ENCODE measurements around the gene PCNX2.

The PCNX2 gene

GRCh38 chr1:233315718-233316301 is 20.3 kb upstream of the PCNX2 start:
- H3K36me3 ChIP-seq (ENCODE audit: insufficient read depth, low read length), result no peaks in the 10 kb centered on the region
- no peaks in the 10 kb centered on the region for H3K4me1 ChIP-seq (ENCODE audit: insufficient read depth, low read length)
- H3K4me3 ChIP-seq (ENCODE audit: low read length), result no peak overlapping the region
- WGBS, result 96% methylated on average over 1 of the region's 1 CpG
- no peaks in the 10 kb centered on the region for H3K9me3 ChIP-seq (ENCODE audit: insufficient read depth, low read depth, low read length)
- H3K9ac ChIP-seq (ENCODE audit: low read depth, low read length), result no peak overlapping the region
- no peaks in the 10 kb centered on the region for H3K27me3 ChIP-seq (ENCODE audit: insufficient read depth, low read length)
- no peak overlapping the region for H3K27ac ChIP-seq (ENCODE audit: low read depth, low read length)

DNA sequence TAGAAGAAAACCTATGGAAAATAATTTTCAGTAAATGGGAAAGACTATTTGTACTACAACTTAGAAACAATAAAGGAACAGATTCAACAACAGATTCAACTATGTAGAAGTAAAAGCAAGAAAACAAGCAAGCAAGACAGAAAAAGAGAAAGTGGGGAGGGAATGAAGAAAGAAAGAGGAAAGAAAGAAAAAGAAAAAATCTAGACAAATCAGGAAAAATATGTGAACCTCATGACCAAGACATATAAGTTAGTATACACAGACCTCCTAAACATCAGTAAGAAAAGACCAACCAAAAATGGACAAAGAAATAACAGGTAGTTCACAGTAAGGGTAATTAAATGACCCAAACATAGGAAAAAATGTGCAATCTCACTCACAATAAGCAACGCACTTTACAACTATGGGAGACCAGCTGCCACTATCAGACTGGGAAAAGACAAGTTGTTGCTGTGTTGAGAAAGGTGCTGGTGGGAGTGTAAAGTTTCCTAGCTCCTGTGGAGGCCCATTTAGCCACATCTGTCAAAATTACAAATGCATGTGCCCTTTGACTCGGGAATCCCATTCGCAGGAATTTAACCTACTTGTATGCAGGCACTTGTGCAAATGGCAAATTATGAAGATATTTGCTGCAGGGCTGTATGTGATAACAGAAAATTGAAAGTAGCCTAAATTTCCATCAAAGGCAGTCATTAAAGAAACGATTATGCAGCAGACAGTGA is 18.1 kb upstream of the PCNX2 start:
- H3K27ac ChIP-seq (ENCODE audit: low read depth, low read length), result no peak overlapping the region
- no peak overlapping the region for H3K9ac ChIP-seq (ENCODE audit: low read depth, low read length)
- H3K4me1 ChIP-seq (ENCODE audit: insufficient read depth, low read length), result no peaks in the 10 kb centered on the region
- H3K4me3 ChIP-seq (ENCODE audit: low read length), result no peak overlapping the region
- 85% methylated on average over 4 of the region's 4 CpGs for WGBS
- no peaks in the 10 kb centered on the region for H3K9me3 ChIP-seq (ENCODE audit: insufficient read depth, low read depth, low read length)
- no peaks in the 10 kb centered on the region for H3K36me3 ChIP-seq (ENCODE audit: insufficient read depth, low read length)
- H3K27me3 ChIP-seq (ENCODE audit: insufficient read depth, low read length), result no peaks in the 10 kb centered on the region

DNA sequence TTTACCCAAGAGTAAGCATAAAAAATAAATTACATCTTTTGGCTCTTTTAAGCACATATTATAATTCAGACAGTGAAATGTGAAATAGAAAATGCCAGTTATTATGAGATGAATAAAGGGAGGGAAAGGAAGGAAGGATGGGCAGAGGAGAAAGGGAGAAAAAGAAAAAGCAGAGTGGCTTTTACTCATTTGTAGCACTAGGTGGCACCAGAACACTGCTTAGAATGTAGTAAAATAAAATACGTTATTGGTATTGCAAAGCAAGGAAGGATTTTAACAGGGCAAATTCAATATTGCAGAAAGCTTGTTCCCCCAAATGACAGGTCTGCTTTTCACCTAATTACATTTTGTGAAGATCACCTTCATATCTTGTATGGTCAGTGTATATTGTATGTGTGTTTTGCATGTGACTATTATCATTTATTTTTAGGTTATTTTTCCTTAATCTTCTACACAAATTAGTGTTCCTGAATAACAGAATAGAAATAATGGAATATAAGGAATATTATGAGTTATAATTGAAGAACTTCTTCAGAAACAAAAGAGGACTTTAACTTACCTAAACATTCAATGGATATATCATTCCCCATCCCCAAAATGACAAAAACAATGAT is 9.1 kb upstream of the PCNX2 start:
- Histone ChIP-seq H3K36me3 (ENCODE audit: insufficient read depth, low read length) (no peaks in the 10 kb centered on the region), H3K27me3 (ENCODE audit: insufficient read depth, low read length) (no peaks in the 10 kb centered on the region), H3K9ac (ENCODE audit: low read depth, low read length) (no peak overlapping the region), H3K4me3 (ENCODE audit: low read length) (no peak overlapping the region), H3K27ac (ENCODE audit: low read depth, low read length) (no peak overlapping the region), H3K9me3 (ENCODE audit: insufficient read depth, low read depth, low read length) (peaks cover 5% of the 10 kb centered on the region; the same call in 1 of the 2 replicates), H3K4me1 (ENCODE audit: insufficient read depth, low read length) (peaks cover 11% of the 10 kb centered on the region)
- 7% methylated on average over 1 of the region's 1 CpG for WGBS

- H3K27ac ChIP-seq (ENCODE audit: low read depth, low read length), result no peak overlapping the region
- H3K4me1 ChIP-seq (ENCODE audit: insufficient read depth, low read length), result peaks cover 36% of the 10 kb centered on the region
- WGBS, result 83% methylated on average over 2 of the region's 2 CpGs
- no peaks in the 10 kb centered on the region for H3K36me3 ChIP-seq (ENCODE audit: insufficient read depth, low read length)
- H3K9ac ChIP-seq (ENCODE audit: low read depth, low read length), result no peak overlapping the region
- H3K4me3 ChIP-seq (ENCODE audit: low read length), result no peak overlapping the region
- H3K9me3 ChIP-seq (ENCODE audit: insufficient read depth, low read depth, low read length), result peaks cover 5% of the 10 kb centered on the region; the same call in 1 of the 2 replicates
- H3K27me3 ChIP-seq (ENCODE audit: insufficient read depth, low read length), result no peaks in the 10 kb centered on the region
Observed at GRCh38 chr1:233300326-233300725, 4.8 kb upstream of the PCNX2 start.

GRCh38 chr1:233299450-233299849 is 3.9 kb upstream of the PCNX2 start:
- H3K27me3 ChIP-seq (ENCODE audit: insufficient read depth, low read length), result no peaks in the 10 kb centered on the region
- H3K9ac ChIP-seq (ENCODE audit: low read depth, low read length), result no peak overlapping the region
- H3K36me3 ChIP-seq (ENCODE audit: insufficient read depth, low read length), result no peaks in the 10 kb centered on the region
- no peak overlapping the region for H3K4me3 ChIP-seq (ENCODE audit: low read length)
- H3K9me3 ChIP-seq (ENCODE audit: insufficient read depth, low read depth, low read length), result peaks cover 5% of the 10 kb centered on the region; the same call in 1 of the 2 replicates
- H3K27ac ChIP-seq (ENCODE audit: low read depth, low read length), result no peak overlapping the region
- peaks cover 37% of the 10 kb centered on the region for H3K4me1 ChIP-seq (ENCODE audit: insufficient read depth, low read length)
- 75% methylated on average over 4 of the region's 5 CpGs for WGBS

DNA sequence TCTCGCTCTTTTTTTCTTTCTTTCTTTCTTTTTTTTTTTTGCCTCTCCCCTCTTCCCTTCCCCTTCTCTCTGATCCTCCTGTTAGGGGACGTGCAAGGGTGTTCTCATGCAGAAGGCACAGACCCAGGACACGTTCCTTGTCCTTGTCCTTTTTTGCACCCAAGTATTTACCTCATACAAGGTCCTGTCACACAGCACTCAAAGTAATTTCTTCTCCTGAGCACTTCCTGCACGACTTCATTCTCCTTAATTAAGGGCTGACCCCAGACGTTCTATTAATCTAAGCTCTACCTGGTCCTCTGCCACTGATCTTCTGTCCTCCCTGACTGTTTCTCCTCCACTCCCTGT is 424 bp upstream of the PCNX2 start:
- H3K4me1 ChIP-seq (ENCODE audit: insufficient read depth, low read length), result peaks cover 71% of the 10 kb centered on the region
- H3K27ac ChIP-seq (ENCODE audit: low read depth, low read length), result no peak overlapping the region
- no peak overlapping the region for H3K9ac ChIP-seq (ENCODE audit: low read depth, low read length)
- 0 out of 2 replicates have a peak, but pooled peaks cover 3% of the 10 kb centered on the region for H3K36me3 ChIP-seq (ENCODE audit: insufficient read depth, low read length)
- no peaks in the 10 kb centered on the region for H3K9me3 ChIP-seq (ENCODE audit: insufficient read depth, low read depth, low read length)
- WGBS, result 12% methylated on average over 5 of the region's 5 CpGs
- H3K27me3 ChIP-seq (ENCODE audit: insufficient read depth, low read length), result no peaks in the 10 kb centered on the region
- peak overlapping the region; percentile 96 for H3K4me3 ChIP-seq (ENCODE audit: low read length)

DNA sequence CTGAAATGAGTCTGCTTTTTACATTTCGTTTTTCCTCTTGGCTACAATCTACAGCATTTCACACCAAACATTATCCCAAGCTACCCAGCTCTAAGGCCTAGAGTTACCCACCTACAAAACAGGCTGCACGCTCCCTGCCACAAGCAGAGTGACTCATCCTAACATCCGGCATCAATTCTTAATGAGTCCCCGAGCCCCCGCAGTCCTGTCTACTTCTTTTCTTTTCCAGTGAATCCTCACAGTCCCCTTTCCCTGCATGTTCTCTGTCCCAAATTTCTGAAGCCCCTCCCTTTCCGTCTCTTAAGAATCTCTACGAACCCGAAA is 650 bp downstream of the PCNX2 start:
- peak overlapping the region; percentile 88 for H3K9ac ChIP-seq (ENCODE audit: low read depth, low read length)
- H3K4me1 ChIP-seq (ENCODE audit: insufficient read depth, low read length), result peaks cover 72% of the 10 kb centered on the region
- H3K36me3 ChIP-seq (ENCODE audit: insufficient read depth, low read length), result 0 out of 2 replicates have a peak, but pooled peaks cover 4% of the 10 kb centered on the region
- WGBS, result 1% methylated on average over 8 of the region's 8 CpGs
- no peaks in the 10 kb centered on the region for H3K9me3 ChIP-seq (ENCODE audit: insufficient read depth, low read depth, low read length)
- H3K27ac ChIP-seq (ENCODE audit: low read depth, low read length), result peak overlapping the region; percentile 91
- H3K4me3 ChIP-seq (ENCODE audit: low read length), result peak overlapping the region; percentile 96
- no peaks in the 10 kb centered on the region for H3K27me3 ChIP-seq (ENCODE audit: insufficient read depth, low read length)

GRCh38 chr1:233293556-233294446 is 1.7 kb downstream of the PCNX2 start:
- Histone ChIP-seq H3K36me3 (ENCODE audit: insufficient read depth, low read length) (peaks cover 8% of the 10 kb centered on the region; the same call in 1 of the 2 replicates), H3K27ac (ENCODE audit: low read depth, low read length) (peak overlapping the region; percentile 91; the same call in 1 of the 2 replicates), H3K27me3 (ENCODE audit: insufficient read depth, low read length) (no peaks in the 10 kb centered on the region), H3K4me3 (ENCODE audit: low read length) (peak overlapping the region; percentile 96), H3K9me3 (ENCODE audit: insufficient read depth, low read depth, low read length) (no peaks in the 10 kb centered on the region), H3K9ac (ENCODE audit: low read depth, low read length) (no peak overlapping the region; the same call in 1 of the 2 replicates), H3K4me1 (ENCODE audit: insufficient read depth, low read length) (peaks cover 72% of the 10 kb centered on the region)
- 97% methylated on average over 3 of the region's 3 CpGs for WGBS

GRCh38 chr1:233290396-233291034 is 5.0 kb downstream of the PCNX2 start:
- Histone ChIP-seq H3K4me3 (ENCODE audit: low read length) (peak overlapping the region; percentile 6; the same call in 1 of the 2 replicates), H3K9me3 (ENCODE audit: insufficient read depth, low read depth, low read length) (no peaks in the 10 kb centered on the region), H3K27me3 (ENCODE audit: insufficient read depth, low read length) (no peaks in the 10 kb centered on the region), H3K27ac (ENCODE audit: low read depth, low read length) (peak overlapping the region; percentile 59), H3K36me3 (ENCODE audit: insufficient read depth, low read length) (peaks cover 29% of the 10 kb centered on the region), H3K4me1 (ENCODE audit: insufficient read depth, low read length) (peaks cover 63% of the 10 kb centered on the region), H3K9ac (ENCODE audit: low read depth, low read length) (no peak overlapping the region)
- 74% methylated on average over 5 of the region's 5 CpGs for WGBS

DNA sequence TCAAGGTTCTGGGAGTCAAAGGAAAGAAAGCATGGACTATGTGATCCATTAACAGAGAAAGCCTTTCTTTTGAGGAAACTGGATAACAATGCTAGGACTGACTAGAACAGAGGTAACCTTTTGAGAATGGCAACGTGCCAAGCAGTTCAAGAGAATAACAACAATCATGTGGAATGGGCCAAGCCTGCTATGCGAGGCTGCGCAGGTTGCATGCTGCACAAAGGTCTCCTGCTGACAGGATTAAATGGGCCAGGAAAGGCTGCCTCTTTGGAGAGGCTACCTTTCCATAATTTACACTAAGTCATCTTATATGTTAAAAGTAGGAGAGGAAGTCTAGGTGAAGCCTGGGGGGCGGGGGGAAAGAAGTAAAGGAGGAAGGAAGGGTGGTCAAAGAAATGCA is 5.8 kb downstream of the PCNX2 start:
- H3K9me3 ChIP-seq (ENCODE audit: insufficient read depth, low read depth, low read length), result no peaks in the 10 kb centered on the region
- H3K4me1 ChIP-seq (ENCODE audit: insufficient read depth, low read length), result peaks cover 63% of the 10 kb centered on the region
- H3K27ac ChIP-seq (ENCODE audit: low read depth, low read length), result peak overlapping the region; percentile 98
- WGBS, result 5% methylated on average over 3 of the region's 4 CpGs
- H3K27me3 ChIP-seq (ENCODE audit: insufficient read depth, low read length), result no peaks in the 10 kb centered on the region
- H3K4me3 ChIP-seq (ENCODE audit: low read length), result 0 out of 2 replicates have a peak overlapping the region, but pooled peaks have one; percentile 0
- H3K9ac ChIP-seq (ENCODE audit: low read depth, low read length), result peak overlapping the region; percentile 65
- peaks cover 29% of the 10 kb centered on the region for H3K36me3 ChIP-seq (ENCODE audit: insufficient read depth, low read length)
